Ovary (tissue), 9 donors: ENCODE measurements around the gene RNF126. TPM values are rescaled to one million over a fixed set of nuclear protein-coding genes. Genes with fewer than 3 reads are reported as not detected.

ENCODE experiments used
- DNase-seq, 5 donors: peaks; one replicate each; pipeline ENCODE4 v3.0.0-alpha.2; 2019 to 2020
- H3K27ac ChIP-seq, 2 donors: fragments of 200-600 bp; one replicate each; pipeline versions ENCODE4 v1.5.1 to v1.8.0; 2019 to 2022
- H3K27me3 ChIP-seq: fragments of 200-600 bp; one replicate; pipeline ENCODE4 v1.8.0; 2022
- H3K36me3 ChIP-seq: fragments of 200-600 bp; sonication (generic); one replicate; pipeline ENCODE4 v1.5.1; 2019
- H3K4me1 ChIP-seq: one replicate; pipeline ENCODE4 v1.8.1; 2013; ENCODE audit warnings: mild to moderate bottlenecking, moderate library complexity; ENCODE audit not compliant: insufficient read depth
- H3K4me3 ChIP-seq: fragments of 200-600 bp; sonication (generic); one replicate; pipeline ENCODE4 v1.5.1; 2017
- H3K9me3 ChIP-seq, 2 donors: fragments of 200-600 bp in 1 of 2; sonication (generic) in 1 of 2; one replicate each; pipeline versions ENCODE4 v1.5.1 to v1.8.1; 2013 to 2019; ENCODE audit warnings: mild to moderate bottlenecking in 1 of 2, moderate library complexity in 1 of 2
- EP300 ChIP-seq: sonication (generic); formaldehyde crosslinking; IDR thresholded peaks from one replicate; pipeline ENCODE4 v1.6.1; 2017; ENCODE audit warnings: antibody characterized with exemption
- POLR2A ChIP-seq: fragments of 450-650 bp; IDR thresholded peaks from one replicate; pipeline ENCODE4 v1.6.1; 2017; ENCODE audit warnings: antibody characterized with exemption, mild to moderate bottlenecking, moderate library complexity
- WGBS, 3 donors: extraction: QIAGEN DNeasy Blood & Tissue Kit in 1 of 3; methylation state at CpG; one replicate each; pipeline versions ENCODE4 v1.1.5 to v1.1.7; 2013 to 2017; 5-methylcytosine and 5-hydroxymethylcytosine counted together
- intact Hi-C, 4 donors: fragments of 100-400 bp; cut with DNase I; formaldehyde crosslinking; loops; one replicate each; pipeline versions ENCODE4 v1.11.0 to v1.15.1; 2022 to 2023
- polyA plus RNA-seq, 2 donors: library from polyadenylated mRNA; stranded (reverse); fragments of 200-250 nt in 1 of 2; fragments of 350-450 nt in 1 of 2; fragmentation: Illumina TruSeq in 1 of 2; extraction: RNeasy Lipid Tissue Mini Kit (QIAGEN cat#74804) in 1 of 2; gene quantifications; one replicate each; pipeline ENCODE4 v1.2.3, GENCODE V29; 2013 to 2014
- total RNA-seq, 7 donors: library from RNA; depleted of rRNA in 2 of 7; stranded (reverse); fragments of >200 nt in 2 of 7; fragmentation: NEBNext Ultra II Directional in 3 of 7; extraction: Animal tissue kit (Norgen Biotek cat#: 25700) in 3 of 7; gene quantifications; one replicate each; pipeline versions ENCODE4 v1.1.0 to v1.2.4, GENCODE V29; 2016 to 2023
- TF ChIP-seq, protein P1 (sequence below), 3 donors: fragments of 450-650 bp in 2 of 3; fragments of 200-600 bp in 1 of 3; IDR thresholded peaks; one replicate each; pipeline versions ENCODE4 v1.5.1 to v1.8.0; 2016 to 2022; ENCODE audit warnings: antibody characterized with exemption in 3 of 3, mild to moderate bottlenecking in 1 of 3
- donor health status: DM: no; HTN: no; CAD: no; lungs with moderate emphysema.
- donor health status: DM: no; HTN: no; CAD: no.
- donor health status: Bipolar disorder and iron deficiency.
- donor health status: DM: yes; HTN: yes; CAD: no.
- donor health status: DM: no; HTN: no; CAD: no.
- donor health status: DM: yes; HTN: yes; CAD: no.

The RNF126 gene
- total and polyA plus RNA-seq, 9 donors: 1.5 to 52.2 (median 32.2) TPM

DNA sequence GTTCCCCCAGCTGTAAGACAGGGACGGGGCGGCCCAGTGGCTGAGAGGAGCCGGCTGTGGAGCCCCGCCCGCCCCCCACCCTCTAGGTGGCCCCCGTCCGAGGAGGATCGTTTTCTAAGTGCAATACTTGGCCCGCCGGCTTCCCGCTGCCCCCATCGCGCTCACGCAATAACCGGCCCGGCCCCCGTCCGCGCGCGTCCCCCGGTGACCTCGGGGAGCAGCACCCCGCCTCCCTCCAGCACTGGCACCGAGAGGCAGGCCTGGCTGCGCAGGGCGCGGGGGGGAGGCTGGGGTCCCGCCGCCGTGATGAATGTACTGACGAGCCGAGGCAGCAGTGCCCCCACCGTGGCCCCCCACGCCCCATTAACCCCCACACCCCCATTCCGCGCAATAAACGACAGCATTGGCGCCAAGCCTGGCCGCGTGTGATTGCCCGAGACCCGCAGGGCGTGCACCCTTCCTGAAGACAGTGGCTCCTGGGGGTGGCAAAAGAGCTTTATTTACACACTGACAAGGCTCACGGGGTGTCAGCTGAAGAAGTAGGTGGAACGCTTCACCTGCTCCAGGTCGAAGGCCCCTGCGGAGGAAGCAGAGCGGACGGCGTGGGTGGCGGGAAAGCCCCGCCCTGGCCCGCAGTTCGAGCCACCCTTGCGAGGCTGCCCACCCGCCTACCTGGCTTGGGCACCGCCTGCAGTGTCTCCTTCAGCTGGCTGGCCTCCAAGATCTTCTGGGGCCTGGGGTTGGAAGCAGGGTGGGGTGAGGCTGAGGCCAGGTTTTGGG lies 46.1 kb downstream of the RNF126 start:
- WGBS, 3 donors: 83 to 93% (median 86%) methylated on average over 32 to 58 of the region's 58 CpGs
- Histone ChIP-seq H3K9me3 (no peaks in the 10 kb centered on the region), H3K4me3 (no peak overlapping the region), H3K27ac (no peak overlapping the region), H3K36me3 (no peaks in the 10 kb centered on the region), H3K27me3 (no peaks in the 10 kb centered on the region), H3K4me1 (peaks cover 3% of the 10 kb centered on the region)
- DNase-seq: no peak
- intact Hi-C loops: no loop called here
- TF ChIP-seq EP300: no peak
- TF ChIP-seq POLR2A: no peak
- TF ChIP-seq, protein P1, sequence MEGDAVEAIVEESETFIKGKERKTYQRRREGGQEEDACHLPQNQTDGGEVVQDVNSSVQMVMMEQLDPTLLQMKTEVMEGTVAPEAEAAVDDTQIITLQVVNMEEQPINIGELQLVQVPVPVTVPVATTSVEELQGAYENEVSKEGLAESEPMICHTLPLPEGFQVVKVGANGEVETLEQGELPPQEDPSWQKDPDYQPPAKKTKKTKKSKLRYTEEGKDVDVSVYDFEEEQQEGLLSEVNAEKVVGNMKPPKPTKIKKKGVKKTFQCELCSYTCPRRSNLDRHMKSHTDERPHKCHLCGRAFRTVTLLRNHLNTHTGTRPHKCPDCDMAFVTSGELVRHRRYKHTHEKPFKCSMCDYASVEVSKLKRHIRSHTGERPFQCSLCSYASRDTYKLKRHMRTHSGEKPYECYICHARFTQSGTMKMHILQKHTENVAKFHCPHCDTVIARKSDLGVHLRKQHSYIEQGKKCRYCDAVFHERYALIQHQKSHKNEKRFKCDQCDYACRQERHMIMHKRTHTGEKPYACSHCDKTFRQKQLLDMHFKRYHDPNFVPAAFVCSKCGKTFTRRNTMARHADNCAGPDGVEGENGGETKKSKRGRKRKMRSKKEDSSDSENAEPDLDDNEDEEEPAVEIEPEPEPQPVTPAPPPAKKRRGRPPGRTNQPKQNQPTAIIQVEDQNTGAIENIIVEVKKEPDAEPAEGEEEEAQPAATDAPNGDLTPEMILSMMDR (IDR thresholded peaks at IDR 0.05): no peak

DNA sequence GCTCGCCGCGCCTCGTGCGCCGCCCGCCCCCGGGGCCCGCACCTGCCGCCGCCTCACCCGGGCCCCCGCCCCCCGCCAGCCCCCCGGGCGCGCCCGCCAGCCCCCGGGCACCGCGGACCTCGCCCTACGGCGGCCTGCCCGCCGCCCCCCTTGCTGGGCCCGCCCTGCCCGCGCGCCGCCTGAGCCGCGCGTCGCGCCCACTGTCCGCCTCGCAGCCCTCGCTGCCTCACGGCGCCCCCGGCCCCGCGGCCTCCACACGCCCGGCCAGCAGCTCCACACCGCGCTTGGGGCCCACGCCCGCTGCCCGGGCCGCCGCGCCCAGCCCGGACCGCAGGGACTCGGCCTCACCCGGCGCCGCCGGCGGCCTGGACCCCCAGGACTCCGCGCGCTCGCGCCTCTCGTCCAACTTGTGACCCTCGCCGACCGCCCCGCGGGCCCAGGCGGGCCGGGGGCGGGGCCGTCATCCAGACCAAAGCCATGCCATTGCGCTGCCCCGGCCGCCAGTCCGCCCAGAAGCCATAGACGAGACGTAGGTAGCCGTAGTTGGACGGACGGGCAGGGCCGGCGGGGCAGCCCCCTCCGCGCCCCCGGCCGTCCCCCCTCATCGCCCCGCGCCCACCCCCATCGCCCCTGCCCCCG lies 46.8 kb downstream of the RNF126 start:
- no peak for DNase-seq
- no peaks in the 10 kb centered on the region for H3K36me3 ChIP-seq
- TF ChIP-seq EP300 (no peak), POLR2A (no peak)
- TF ChIP-seq, protein P1 (IDR thresholded peaks at IDR 0.05): no peak
- H3K27me3 ChIP-seq: no peaks in the 10 kb centered on the region
- H3K9me3 ChIP-seq: no peaks in the 10 kb centered on the region
- H3K27ac ChIP-seq: no peak overlapping the region
- 9 to 22% (median 13%) methylated on average over 40 to 78 of the region's 97 CpGs for WGBS, 3 donors
- intact Hi-C loops: no loop called here
- peaks cover 3% of the 10 kb centered on the region for H3K4me1 ChIP-seq
- no peak overlapping the region for H3K4me3 ChIP-seq

DNA sequence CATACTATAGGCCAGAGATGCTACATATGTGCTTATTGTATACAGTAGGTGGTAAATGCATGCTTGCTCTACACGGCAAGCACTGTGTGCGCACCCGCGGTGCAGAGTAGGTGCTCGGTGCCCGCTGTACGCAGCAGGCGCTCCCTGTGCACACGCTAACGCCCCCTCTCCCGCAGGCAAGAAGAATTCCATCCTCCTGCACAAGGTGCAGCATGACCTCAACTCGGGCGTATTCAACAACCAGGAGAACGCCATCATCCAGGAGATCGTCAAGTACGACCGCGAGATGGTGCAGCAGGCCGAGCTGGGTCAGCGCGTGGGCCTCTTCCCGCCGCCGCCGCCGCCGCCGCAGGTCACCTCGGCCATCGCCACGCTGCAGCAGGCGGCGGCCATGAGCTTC lies 47.4 kb downstream of the RNF126 start:
- H3K27ac ChIP-seq: no peak overlapping the region
- no peaks in the 10 kb centered on the region for H3K9me3 ChIP-seq
- peaks cover 5% of the 10 kb centered on the region for H3K4me1 ChIP-seq
- no peaks in the 10 kb centered on the region for H3K27me3 ChIP-seq
- intact Hi-C loops: no loop called here
- H3K36me3 ChIP-seq: no peaks in the 10 kb centered on the region
- TF ChIP-seq, protein P1 (IDR thresholded peaks at IDR 0.05): no peak
- TF ChIP-seq POLR2A: no peak
- no peak for TF ChIP-seq EP300
- 21 to 30% (median 23%) methylated on average over 27 to 33 of the region's 33 CpGs for WGBS, 3 donors
- DNase-seq: no peak
- H3K4me3 ChIP-seq: no peak overlapping the region

DNA sequence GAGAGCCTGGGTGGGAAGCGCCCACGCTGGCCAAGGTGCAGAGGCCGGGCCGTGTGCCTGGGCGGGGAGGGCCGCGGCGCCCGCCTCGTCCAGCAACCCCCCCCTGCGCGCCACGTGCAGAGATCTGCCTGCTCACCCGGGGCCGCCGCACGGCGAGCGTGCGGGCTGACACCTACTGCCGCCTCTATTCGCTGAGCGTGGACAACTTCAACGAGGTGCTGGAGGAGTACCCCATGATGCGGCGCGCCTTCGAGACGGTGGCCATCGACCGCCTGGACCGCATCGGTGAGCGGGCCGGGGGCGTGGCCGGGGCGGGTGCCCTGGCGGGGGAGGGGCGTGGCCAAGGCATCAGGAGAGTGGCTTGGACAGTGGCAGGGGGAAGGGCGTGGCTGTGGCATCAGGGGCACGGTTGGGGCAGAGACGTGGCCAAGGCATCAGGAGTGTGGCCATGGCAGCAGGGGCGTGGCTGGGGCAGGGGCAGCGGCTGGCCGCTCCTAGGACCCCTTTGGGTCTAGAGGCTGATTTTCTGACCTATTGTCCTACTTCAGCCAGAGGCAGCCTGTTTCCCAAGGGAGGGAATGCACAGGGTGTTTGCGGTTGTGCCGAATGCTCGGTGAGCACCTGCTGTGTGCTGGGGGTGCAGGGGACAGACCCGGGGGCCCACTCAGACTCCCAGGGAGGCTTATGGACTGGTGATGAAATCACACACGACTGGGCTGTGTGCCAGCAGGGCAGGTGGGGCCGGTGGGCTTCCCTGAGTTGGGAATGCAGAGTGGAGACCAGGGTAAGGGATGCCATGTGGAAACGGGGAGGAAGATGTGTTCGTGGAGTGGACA lies 49.1 kb downstream of the RNF126 start:
- no peak for TF ChIP-seq EP300
- TF ChIP-seq, protein P1 (IDR thresholded peaks at IDR 0.05): no peak
- no peak for TF ChIP-seq POLR2A
- intact Hi-C loops: no loop called here
- H3K9me3 ChIP-seq: no peaks in the 10 kb centered on the region
- DNase-seq: no peak
- H3K4me1 ChIP-seq: peaks cover 9% of the 10 kb centered on the region
- WGBS, 3 donors: 76 to 81% (median 78%) methylated on average over 53 to 54 of the region's 54 CpGs
- no peak overlapping the region for H3K27ac ChIP-seq
- H3K27me3 ChIP-seq: no peaks in the 10 kb centered on the region
- H3K4me3 ChIP-seq: no peak overlapping the region
- no peaks in the 10 kb centered on the region for H3K36me3 ChIP-seq
